Right renal cortex interstitium (tissue), 3 donors: ENCODE data around the gene SCEL. TPM values are rescaled to one million over a fixed set of nuclear protein-coding genes. Genes with fewer than 3 reads are reported as not detected.
"Not testable (repeated sequence)": the region's sequence is repeated elsewhere in the genome, so short reads cannot be mapped to it uniquely, and the experiment has no call there.

ENCODE experiments used
- DNase-seq, 3 donors: peaks; one replicate each; pipeline ENCODE4 v3.0.0-alpha.2; 2013; ENCODE audit warnings: low read depth in 3 of 3, low spot score in 2 of 3
- polyA plus RNA-seq, 3 donors: library from polyadenylated mRNA; unstranded; fragments of 120-200 nt; gene quantifications; one replicate each; pipeline ENCODE4 v1.2.1, GENCODE V29; 2013; ENCODE audit not compliant: insufficient read length in 3 of 3

Gene SCEL
- polyA plus RNA-seq, 3 donors: not detected

- DNase-seq: no peak
These were observed 117.8 kb downstream of the SCEL start for GRCh38 chr13:77653301-77653700.

GRCh38 chr13:77660016-77660415 lies 124.5 kb downstream of the SCEL start:
- DNase-seq: not testable (repeated sequence)

- no peak for DNase-seq
These were observed 125.3 kb downstream of the SCEL start for GRCh38 chr13:77660841-77661250.

DNA sequence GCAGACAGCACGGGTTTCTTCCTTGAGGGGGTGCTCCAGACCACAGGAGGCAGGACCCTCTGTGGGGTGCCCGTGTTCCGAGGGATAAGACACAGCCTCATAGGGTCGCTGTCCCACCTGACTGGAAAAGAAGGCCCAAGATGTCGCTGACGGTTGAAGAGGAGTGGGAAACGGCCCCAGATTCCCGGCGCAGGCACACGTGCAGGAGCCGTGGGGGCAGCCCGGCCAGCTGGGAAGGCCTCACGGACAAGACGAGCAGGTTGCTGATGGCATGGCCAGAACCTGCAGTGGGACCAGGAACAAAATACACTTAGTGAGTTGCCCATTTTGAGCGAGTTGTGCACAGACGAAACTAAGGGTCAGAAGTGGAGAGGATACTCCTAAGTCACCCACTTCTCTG lies 126.8 kb downstream of the SCEL start:
- not testable (repeated sequence) for DNase-seq

GRCh38 chr13:77662831-77663230 lies 127.3 kb downstream of the SCEL start:
- not testable (repeated sequence) for DNase-seq

DNA sequence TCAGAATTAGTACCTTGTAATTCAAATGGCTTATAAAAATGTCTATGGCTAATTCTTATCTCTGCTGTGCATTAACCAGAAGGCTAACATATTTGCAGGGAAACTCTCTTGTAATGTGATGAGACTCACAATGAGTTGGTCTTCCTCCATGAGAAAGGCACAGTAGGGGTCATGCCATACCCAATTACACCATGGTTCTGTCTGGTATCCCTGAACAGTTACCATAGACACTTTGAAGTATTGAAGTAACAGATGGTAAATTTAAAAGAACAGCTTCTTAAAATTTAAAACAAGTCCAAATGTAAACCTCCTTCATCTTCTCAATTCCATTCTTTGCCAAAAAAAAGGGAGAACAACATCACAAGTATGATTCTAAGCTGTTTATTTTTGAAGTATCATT lies 139.3 kb downstream of the SCEL start:
- no peak for DNase-seq

DNA sequence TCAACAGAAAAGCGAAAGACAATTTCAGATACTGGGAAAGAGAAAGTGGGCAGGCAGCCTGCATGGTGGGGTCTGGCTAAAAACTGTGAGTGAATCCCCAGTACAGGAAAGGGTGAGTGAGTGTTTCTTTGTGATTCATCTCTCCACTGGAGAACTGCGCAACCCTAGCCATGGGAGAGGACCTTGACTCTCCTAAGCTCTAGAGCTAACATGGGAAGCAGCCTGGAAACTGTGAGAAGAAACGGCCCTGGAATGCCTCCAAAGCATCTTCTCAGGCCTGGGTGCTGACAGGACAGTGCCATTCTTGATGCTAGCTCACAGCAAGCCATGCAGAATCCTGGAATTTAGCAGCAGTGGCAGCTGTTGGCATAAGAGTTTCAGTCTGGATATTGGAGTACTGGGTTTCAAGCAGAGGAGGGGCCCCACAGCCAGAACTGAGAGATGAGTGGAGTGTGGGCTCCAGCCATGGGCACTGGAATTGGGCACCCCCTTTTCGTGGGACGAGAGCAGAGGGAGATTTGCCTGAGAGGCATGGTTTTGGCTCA lies 143.3 kb downstream of the SCEL start:
- no peak for DNase-seq

GRCh38 chr13:77687799-77688198 lies 152.3 kb downstream of the SCEL start:
- no peak for DNase-seq

DNA sequence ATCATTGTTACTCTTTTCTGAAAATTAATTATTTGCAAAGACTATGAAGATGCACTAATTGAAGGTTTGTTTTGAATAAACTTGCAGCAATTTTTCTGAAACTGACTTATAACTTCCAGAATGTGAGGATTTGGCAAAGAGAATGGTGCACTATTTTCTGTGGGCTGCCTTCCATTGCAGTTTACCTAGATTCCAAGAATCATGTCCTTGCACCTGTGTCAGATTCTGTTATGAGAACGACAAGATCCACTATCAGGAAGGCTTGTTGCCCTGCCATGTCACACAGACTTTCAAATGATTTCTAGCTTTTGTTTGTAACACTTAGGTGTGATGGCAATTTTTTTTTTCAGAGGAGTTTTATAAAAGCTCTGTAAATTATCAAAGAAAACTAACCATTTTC lies 156.4 kb downstream of the SCEL start:
- no peak for DNase-seq

DNA sequence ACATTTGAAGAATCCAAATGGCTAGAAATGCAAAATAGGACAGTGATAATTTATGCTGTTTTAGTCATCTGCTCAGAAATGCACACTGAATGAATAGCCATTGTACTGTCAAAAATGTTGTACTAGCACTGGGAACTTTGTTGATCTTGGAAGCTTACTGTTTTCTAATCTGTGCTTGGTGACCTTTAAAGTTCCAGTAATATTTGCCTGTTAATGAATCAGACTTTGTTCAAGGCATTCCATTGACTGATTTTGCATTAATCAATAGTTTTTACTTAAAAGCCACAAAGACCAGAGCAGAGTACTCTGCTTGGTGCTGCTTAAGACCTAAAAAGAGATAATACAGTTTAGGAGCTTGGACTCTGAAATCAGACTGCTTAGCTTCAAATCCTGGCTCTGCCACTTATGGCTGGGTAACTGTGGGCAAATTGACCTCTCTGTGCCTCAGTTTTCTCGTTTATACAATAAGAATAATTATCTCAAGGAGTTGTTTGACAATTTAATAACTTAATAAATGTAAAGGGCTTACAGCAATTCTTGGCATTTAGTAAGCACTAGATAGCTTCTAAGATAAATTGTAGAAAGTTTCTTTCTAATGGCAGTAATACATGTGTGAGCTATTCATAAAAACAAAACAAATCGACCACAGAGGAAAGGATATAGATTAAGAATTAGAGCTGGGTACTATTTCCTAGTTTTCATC lies 157.4 kb downstream of the SCEL start:
- DNase-seq: no peak

- no peak for DNase-seq
These were observed 158.0 kb downstream of the SCEL start for GRCh38 chr13:77693449-77693940.

Other genes with a start within 250 kb of the SCEL start
- gene MYCBP2, start 208.6 kb upstream of the SCEL start, polyA plus RNA-seq: 10 to 100 TPM; 64.0 to 69.3 (median 65.9) TPM
- 10 to 100 TPM; 22.1 to 24.1 (median 22.7) TPM for gene SLAIN1, start 162.0 kb downstream of the SCEL start, polyA plus RNA-seq